Head of caudate nucleus (tissue), 42 donors: Measurements from ENCODE around the gene PRSS36.
"Not testable (repeated sequence)": the region's sequence is repeated elsewhere in the genome, so short reads cannot be mapped to it uniquely, and the experiment has no call there.

Source experiments
- DNase-seq, 42 donors: peaks; one replicate each; pipeline versions ENCODE4 v3.0.0 to v3.0.0-alpha.2; 2020 to 2021; ENCODE audit warnings: mixed read lengths in 7 of 42
- intact Hi-C: fragments of 100-400 bp; cut with DNase I; formaldehyde crosslinking; loops from one replicate; pipeline ENCODE4 v1.15.0; 2022

The PRSS36 gene

GRCh38 chr16:31149894-31150890, at the start of gene PRSS36:
TSS of gene PRSS36 (minus strand) at chr16:31150066. CDS start at chr16:31150035, 31 bp downstream.
- DNase-seq, result no peak
- intact Hi-C loops, result no loop called here

GRCh38 chr16:31199430-31200041, 49.7 kb upstream of the PRSS36 start:
- no peak for DNase-seq
- intact Hi-C loops, result no loop called here

- intact Hi-C loops, result no loop called here
- DNase-seq, result no peak
Observed at GRCh38 chr16:31198207-31198882, 48.5 kb upstream of the PRSS36 start.

- intact Hi-C loops, result no loop called here
- no peak for DNase-seq
Observed at GRCh38 chr16:31196324-31197088, 46.6 kb upstream of the PRSS36 start.

- intact Hi-C loops, DNase-seq: not testable (repeated sequence)
Observed at GRCh38 chr16:31195861-31196260, 46.0 kb upstream of the PRSS36 start.

GRCh38 chr16:31194898-31195297, 45.0 kb upstream of the PRSS36 start:
- DNase-seq, result no peak
- intact Hi-C loops, result no loop called here

- intact Hi-C loops, result no loop called here
- DNase-seq, result no peak
Observed at GRCh38 chr16:31193874-31194273, 44.0 kb upstream of the PRSS36 start.

- peak in 1 of 42 donors; percentile 1 for DNase-seq
- intact Hi-C loops, result no loop called here
Observed at GRCh38 chr16:31192856-31193642, 43.2 kb upstream of the PRSS36 start.

GRCh38 chr16:31191697-31192428, 42.0 kb upstream of the PRSS36 start:
- DNase-seq, result peak in 1 of 42 donors; percentile 1
- intact Hi-C loops, result no loop called here

- peak in 1 of 42 donors; percentile 2 for DNase-seq
- intact Hi-C loops, result no loop called here
Observed at GRCh38 chr16:31190818-31191444, 41.1 kb upstream of the PRSS36 start.

GRCh38 chr16:31190061-31190460, 40.2 kb upstream of the PRSS36 start:
- intact Hi-C loops, result no loop called here
- DNase-seq, result peak in 1 of 42 donors; percentile 5

- DNase-seq, result no peak
- intact Hi-C loops, result loop anchor here (10.0 kb wide), 1 partner anchor 255 kb away; the partner anchor contains the start of gene ZNF843
Observed at GRCh38 chr16:31189412-31189778, 39.5 kb upstream of the PRSS36 start.

GRCh38 chr16:31188450-31189411, 38.9 kb upstream of the PRSS36 start:
- intact Hi-C loops, result loop anchor here (10.0 kb wide), 1 partner anchor 256 kb away; the partner anchor contains the start of gene ZNF843
- DNase-seq, result no peak

- DNase-seq, result no peak
- intact Hi-C loops, result loop anchor here (10.0 kb wide), 1 partner anchor 257 kb away; the partner anchor contains the start of gene ZNF843
Observed at GRCh38 chr16:31187808-31188189, 37.9 kb upstream of the PRSS36 start.

GRCh38 chr16:31186930-31187807, 37.3 kb upstream of the PRSS36 start:
- intact Hi-C loops, result loop anchor here (10.0 kb wide), 1 partner anchor 258 kb away; the partner anchor contains the start of gene ZNF843
- DNase-seq, result no peak
